CD14-positive monocyte (primary cell): Measurements from ENCODE around the gene RNF43. TPM values are rescaled to one million over a fixed set of nuclear protein-coding genes. Genes with fewer than 3 reads are reported as not detected.

Source experiments
- DNase-seq, 3 donors: peaks; one replicate each; pipeline ENCODE4 v3.0.0-alpha.2; 2011 to 2022
- H2AFZ ChIP-seq: 2 replicates; pipeline ENCODE4 v1.6.0; 2012; ENCODE audit warnings: mild to moderate bottlenecking, low read depth, low read length, inconsistent platforms; ENCODE audit not compliant: insufficient read depth, poor library complexity, severe bottlenecking
- H3K27ac ChIP-seq, 2 donors: 1 replicate in 1 of 2; 2 replicates in 1 of 2; pipeline ENCODE4 v1.5.1; 2012 to 2013; ENCODE audit warnings: low read length in 2 of 2, control low read depth in 1 of 2, inconsistent platforms in 1 of 2, low read depth in 1 of 2, mild to moderate bottlenecking in 1 of 2
- H3K27me3 ChIP-seq, 2 donors: one replicate each; pipeline versions ENCODE4 v1.6.0 to v1.6.1; 2011 to 2013; ENCODE audit warnings: low read length in 2 of 2; ENCODE audit not compliant: control insufficient read depth in 2 of 2, insufficient read depth in 2 of 2
- H3K36me3 ChIP-seq, 2 donors: replicated peaks in 1 of 2; 1 replicate in 1 of 2; 2 replicates in 1 of 2; pipeline versions ENCODE4 v1.5.1 to v1.6.1; 2012 to 2013; ENCODE audit warnings: low read length in 2 of 2, control low read depth in 1 of 2, inconsistent platforms in 1 of 2, mild to moderate bottlenecking in 1 of 2; ENCODE audit not compliant: insufficient read depth in 2 of 2, control insufficient read depth in 1 of 2
- H3K4me1 ChIP-seq, 2 donors: 1 replicate in 1 of 2; 2 replicates in 1 of 2; pipeline versions ENCODE4 v1.5.1 to v1.6.1; 2012 to 2013; ENCODE audit warnings: low read length in 2 of 2, control low read depth in 1 of 2, inconsistent platforms in 1 of 2, mild to moderate bottlenecking in 1 of 2, moderate library complexity in 1 of 2; ENCODE audit not compliant: insufficient read depth in 2 of 2, control insufficient read depth in 1 of 2
- H3K4me2 ChIP-seq: replicated peaks from 2 replicates; pipeline ENCODE3; 2012; ENCODE audit warnings: low read length, moderate library complexity, mild to moderate bottlenecking; ENCODE audit not compliant: poor library complexity, severe bottlenecking; ENCODE audit errors: extremely low read depth
- H3K4me3 ChIP-seq, 3 experiments: fragments of 200-600 bp in 1 of 3; sonication (generic) in 1 of 3; replicated peaks in 1 of 3; 1 replicate in 2 of 3; 2 replicates in 1 of 3; pipeline ENCODE4 v1.5.1; 2011 to 2013; ENCODE audit warnings: low read length in 3 of 3, mild to moderate bottlenecking in 3 of 3, control low read depth in 2 of 3, low read depth in 2 of 3, inconsistent platforms in 1 of 3, moderate library complexity in 1 of 3
- H3K79me2 ChIP-seq: 2 replicates; pipeline ENCODE4 v1.6.0; 2012; ENCODE audit warnings: mild to moderate bottlenecking, control low read depth, inconsistent platforms, low read length, moderate library complexity; ENCODE audit not compliant: insufficient read depth
- H3K9ac ChIP-seq: 2 replicates; pipeline ENCODE4 v1.6.0; 2017; ENCODE audit warnings: low read length, mild to moderate bottlenecking; ENCODE audit not compliant: insufficient read depth, poor library complexity, severe bottlenecking
- H3K9me3 ChIP-seq, 2 donors: replicated peaks in 1 of 2; 1 replicate in 1 of 2; 2 replicates in 1 of 2; pipeline versions ENCODE4 v1.5.1 to v1.6.1; 2012 to 2013; ENCODE audit warnings: low read length in 2 of 2, control low read depth in 1 of 2; ENCODE audit not compliant: control insufficient read depth in 1 of 2, insufficient read depth in 1 of 2
- H4K20me1 ChIP-seq: 2 replicates; pipeline ENCODE4 v1.6.0; 2012; ENCODE audit warnings: mild to moderate bottlenecking, low read length, control low read depth, moderate library complexity; ENCODE audit not compliant: insufficient read depth
- H3K27ac Mint-ChIP-seq, 7 donors: one replicate each; pipeline ENCODE4 v1.8.0; 2020; ENCODE audit warnings: mild to moderate bottlenecking in 7 of 7, mixed read lengths in 7 of 7, moderate library complexity in 6 of 7, inconsistent platforms in 2 of 7
- H3K27me3 Mint-ChIP-seq, 3 donors: one replicate each; pipeline ENCODE4 v1.8.0; 2021 to 2022; ENCODE audit warnings: low read depth in 3 of 3, mild to moderate bottlenecking in 3 of 3, mixed read lengths in 3 of 3, moderate library complexity in 3 of 3, inconsistent platforms in 1 of 3
- H3K36me3 Mint-ChIP-seq, 2 donors: one replicate each; pipeline ENCODE4 v1.8.0; 2020; ENCODE audit warnings: mixed read lengths in 2 of 2, inconsistent platforms in 1 of 2, mild to moderate bottlenecking in 1 of 2
- H3K4me1 Mint-ChIP-seq: one replicate; pipeline ENCODE4 v1.8.0; 2020; ENCODE audit warnings: mild to moderate bottlenecking, mixed read lengths
- H3K4me3 Mint-ChIP-seq, 2 donors: one replicate each; pipeline ENCODE4 v1.8.0; 2020; ENCODE audit warnings: mild to moderate bottlenecking in 2 of 2, mixed read lengths in 2 of 2, moderate library complexity in 1 of 2
- H3K9me3 Mint-ChIP-seq, 7 donors: one replicate each; pipeline ENCODE4 v1.8.0; 2020 to 2022; ENCODE audit warnings: mixed read lengths in 7 of 7, mild to moderate bottlenecking in 6 of 7, moderate library complexity in 6 of 7, inconsistent platforms in 2 of 7
- WGBS: methylation state at CpG from one replicate; pipeline ENCODE4 v1.1.5; 2013; ENCODE audit warnings: missing lambda C conversion rate; ENCODE audit not compliant: insufficient coverage; 5-methylcytosine and 5-hydroxymethylcytosine counted together
- intact Hi-C, 2 donors: fragments of 100-400 bp; cut with micrococcal nuclease; formaldehyde crosslinking; loops; one replicate each; pipeline versions ENCODE4 v1.15.0 to v1.15.1; 2023
- polyA plus RNA-seq, 3 donors: library from polyadenylated mRNA; depleted of rRNA in 1 of 3; unstranded in 2 of 3; stranded (reverse) in 1 of 3; fragments of 300-500 nt in 2 of 3; fragments of >200 nt in 1 of 3; fragmentation: Illumina TruSeq in 2 of 3; gene quantifications; 1 replicate in 2 of 3; 2 replicates in 1 of 3; pipeline ENCODE4 v1.2.3, GENCODE V29; 2012 to 2021
- TF ChIP-seq, protein P1 (sequence below): fragments of 200-600 bp; IDR thresholded peaks from one replicate; pipeline ENCODE4 v1.8.0; 2022; ENCODE audit warnings: antibody characterized with exemption, mild to moderate bottlenecking

The RNF43 gene
- polyA plus RNA-seq, 3 donors, result 0.01 to 0.11 TPM; not detected in 1

DNA sequence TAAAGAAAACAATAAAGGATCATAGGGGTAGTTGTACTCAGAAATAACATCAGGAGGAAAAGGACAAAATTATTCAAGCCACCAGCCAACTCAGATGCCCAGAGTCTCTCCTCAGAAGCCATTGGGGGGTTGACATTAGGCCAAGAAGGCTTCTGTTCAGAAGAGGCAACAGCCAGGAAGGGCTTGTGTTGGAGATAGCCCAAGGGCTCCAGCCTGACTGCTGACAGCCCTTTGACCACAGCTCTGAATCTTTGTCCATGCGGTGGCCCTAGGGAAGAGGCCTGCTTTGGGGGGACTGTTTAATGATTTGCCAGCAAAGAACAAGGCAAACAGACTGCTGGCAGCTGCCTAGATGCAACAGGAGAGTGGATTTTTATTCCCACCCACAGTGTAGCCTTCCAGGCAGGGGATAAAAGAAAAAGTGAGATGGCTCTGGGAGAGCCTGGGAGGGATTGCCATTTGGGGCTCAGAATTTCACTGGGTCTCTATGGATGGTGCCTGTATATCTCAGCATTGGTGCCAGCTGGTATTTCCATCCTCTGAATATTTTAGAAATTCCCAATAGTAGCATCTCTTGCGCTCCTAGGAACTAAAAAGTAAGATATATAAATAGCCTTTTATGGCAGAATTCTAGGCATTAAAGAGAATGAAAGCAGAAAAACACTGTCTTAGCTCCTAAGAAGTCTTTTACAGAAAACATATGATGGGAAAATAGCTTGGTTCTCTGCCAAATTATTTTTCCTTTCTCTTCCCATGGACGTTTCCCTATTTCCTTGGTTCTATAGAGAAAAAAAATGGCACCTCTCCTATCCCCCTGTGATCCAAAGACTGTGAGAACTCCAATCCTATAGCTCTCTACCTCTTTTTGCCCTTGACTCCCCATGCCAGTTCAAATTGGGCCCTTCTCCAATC, 36.0 kb downstream of the RNF43 start:
- H4K20me1 ChIP-seq, result no peaks in the 10 kb centered on the region
- Mint-ChIP-seq H3K27ac (peak overlapping the region in 1 of 7 donors; percentile 45), H3K36me3 (no peaks in the 10 kb centered on the region), H3K27me3 (peaks cover 5 to 20% (median 6%) of the 10 kb centered on the region in 3 donors), H3K4me3 (no peak overlapping the region), H3K4me1 (peaks cover 37% of the 10 kb centered on the region), H3K9me3 (peaks cover 0 to 2% (median 0%) of the 10 kb centered on the region in 7 donors)
- no peaks in the 10 kb centered on the region for H3K36me3 ChIP-seq
- no peaks in the 10 kb centered on the region for H3K27me3 ChIP-seq
- TF ChIP-seq, protein P1, sequence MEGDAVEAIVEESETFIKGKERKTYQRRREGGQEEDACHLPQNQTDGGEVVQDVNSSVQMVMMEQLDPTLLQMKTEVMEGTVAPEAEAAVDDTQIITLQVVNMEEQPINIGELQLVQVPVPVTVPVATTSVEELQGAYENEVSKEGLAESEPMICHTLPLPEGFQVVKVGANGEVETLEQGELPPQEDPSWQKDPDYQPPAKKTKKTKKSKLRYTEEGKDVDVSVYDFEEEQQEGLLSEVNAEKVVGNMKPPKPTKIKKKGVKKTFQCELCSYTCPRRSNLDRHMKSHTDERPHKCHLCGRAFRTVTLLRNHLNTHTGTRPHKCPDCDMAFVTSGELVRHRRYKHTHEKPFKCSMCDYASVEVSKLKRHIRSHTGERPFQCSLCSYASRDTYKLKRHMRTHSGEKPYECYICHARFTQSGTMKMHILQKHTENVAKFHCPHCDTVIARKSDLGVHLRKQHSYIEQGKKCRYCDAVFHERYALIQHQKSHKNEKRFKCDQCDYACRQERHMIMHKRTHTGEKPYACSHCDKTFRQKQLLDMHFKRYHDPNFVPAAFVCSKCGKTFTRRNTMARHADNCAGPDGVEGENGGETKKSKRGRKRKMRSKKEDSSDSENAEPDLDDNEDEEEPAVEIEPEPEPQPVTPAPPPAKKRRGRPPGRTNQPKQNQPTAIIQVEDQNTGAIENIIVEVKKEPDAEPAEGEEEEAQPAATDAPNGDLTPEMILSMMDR, result no peak
- no peaks in the 10 kb centered on the region for H3K9me3 ChIP-seq
- H2AFZ ChIP-seq, result no peak overlapping the region
- intact Hi-C loops, result no loop called here
- H3K9ac ChIP-seq, result no peak overlapping the region
- no peak overlapping the region for H3K4me3 ChIP-seq
- peaks cover 21 to 24% of the 10 kb centered on the region in 2 donors for H3K4me1 ChIP-seq
- DNase-seq, result no peak
- WGBS, result 67% methylated on average over 1 of the region's 3 CpGs
- H3K4me2 ChIP-seq, result no peak overlapping the region
- H3K79me2 ChIP-seq, result no peaks in the 10 kb centered on the region
- no peak overlapping the region for H3K27ac ChIP-seq

- no peak overlapping the region for H3K27ac ChIP-seq
- no peaks in the 10 kb centered on the region for H4K20me1 ChIP-seq
- H3K4me1 ChIP-seq, result peaks cover 30 to 33% of the 10 kb centered on the region in 2 donors
- no peaks in the 10 kb centered on the region for H3K27me3 ChIP-seq
- H3K9ac ChIP-seq, result no peak overlapping the region
- no peak overlapping the region for H3K4me3 Mint-ChIP-seq
- no peak overlapping the region for H3K4me3 ChIP-seq
- H3K36me3 Mint-ChIP-seq, result no peaks in the 10 kb centered on the region
- H3K4me2 ChIP-seq, result no peak overlapping the region
- no peak for DNase-seq
- H2AFZ ChIP-seq, result no peak overlapping the region
- H3K9me3 ChIP-seq, result no peaks in the 10 kb centered on the region
- H3K4me1 Mint-ChIP-seq, result peaks cover 45% of the 10 kb centered on the region
- TF ChIP-seq, protein P1, result no peak
- 100% methylated on average over 1 of the region's 5 CpGs for WGBS
- H3K27ac Mint-ChIP-seq, result peak overlapping the region in 1 of 7 donors; percentile 45
- H3K36me3 ChIP-seq, result no peaks in the 10 kb centered on the region
- H3K79me2 ChIP-seq, result no peaks in the 10 kb centered on the region
- peaks cover 4 to 20% (median 5%) of the 10 kb centered on the region in 3 donors for H3K27me3 Mint-ChIP-seq
- intact Hi-C loops, result no loop called here
- H3K9me3 Mint-ChIP-seq, result peaks cover 0 to 2% (median 0%) of the 10 kb centered on the region in 7 donors
Observed at GRCh38 chr17:58380207-58381123, 36.9 kb downstream of the RNF43 start.
